ENCODE measurements around the gene TMEM72. TPM values are rescaled to one million over a fixed set of nuclear protein-coding genes. Genes with fewer than 3 reads are reported as not detected.

TMEM72 gene
- total and polyA plus RNA-seq, 2 of the 13 experiments (the other 11 are each of a cell fraction or from before 2014, with no cell fraction given), result 0.04 TPM; not detected in 1

GRCh38 chr10:44922796-44923545 is 11.8 kb downstream of the TMEM72 start:
- ATAC-seq (no peak), DNase-seq (ENCODE audit: low spot score) (no peak), FAIRE-seq (no peak)
- Histone ChIP-seq H3K9ac (ENCODE audit: insufficient read depth, low read depth, low read length) (no peak overlapping the region), H3K9me3 (ENCODE audit: low read length) (no peaks in the 10 kb centered on the region; the same call in 1 of the 2 replicates), H3K27me3 (ENCODE audit: control insufficient read depth in 1 of 2, insufficient read depth in 2 of 2, low read length in 2 of 2) (peaks cover 3 to 5% of the 10 kb centered on the region in 2 experiments; a peak in 2 of 5 replicates), H3K4me2 (ENCODE audit: low read depth, low read length) (no peak overlapping the region), H3K4me3 (replicated peaks in 1 of 3; ENCODE audit: insufficient read depth in 1 of 3, low read depth in 2 of 3, low read length in 3 of 3) (no peak overlapping the region), H3K79me2 (ENCODE audit: insufficient read depth, low read length) (no peaks in the 10 kb centered on the region), H3K4me1 (ENCODE audit: insufficient read depth, low read length) (peaks cover 36% of the 10 kb centered on the region), H3K27ac (ENCODE audit: extremely low read length, insufficient read depth, low read length) (no peak overlapping the region), H2AFZ (ENCODE audit: low read length) (no peak overlapping the region), H3K36me3 (replicated peaks in 1 of 2; ENCODE audit: control insufficient read depth in 1 of 2, insufficient read depth in 2 of 2, low read length in 2 of 2) (no peaks in the 10 kb centered on the region), H4K20me1 (ENCODE audit: insufficient read depth, low read length) (no peaks in the 10 kb centered on the region)
- WGBS (ENCODE audit: low lambda C conversion rate), result 37% methylated on average over 7 of the region's 7 CpGs
- in situ Hi-C loops (cut with HindIII; ENCODE audit: extremely low pct_ligation_motif_present, low pct_unique_long_range_greater_than_20kb) (no loop called here), intact Hi-C loops (cut with micrococcal nuclease; ENCODE audit: unreplicated experiment) (no loop called here)
- POLR2A ChIA-PET, result no interaction called here
- no TSS peak for BruUV-seq (replicated peaks)
- CTCF ChIA-PET (ENCODE audit: low intra/inter-chr PET ratio, low total read pairs), result no interaction called here
- TF ChIP-seq TAF1 (CRISPR knock-in tag; IDR thresholded peaks at IDR 0.05) (no peak), PHB2 (IDR thresholded peaks at IDR 0.05; ENCODE audit: partially characterized antibody) (no peak), ZNF496 (CRISPR knock-in tag; IDR thresholded peaks at IDR 0.05; ENCODE audit: insufficient replicate concordance) (no peak), CEBPG (CRISPR knock-in tag; IDR thresholded peaks at IDR 0.05) (no peak), ZNF18 (CRISPR knock-in tag; IDR thresholded peaks at IDR 0.05; ENCODE audit: insufficient replicate concordance) (no peak), CHD4 (IDR thresholded peaks at IDR 0.05; ENCODE audit: borderline replicate concordance, low read length) (no peak), ZNF33B (CRISPR knock-in tag; IDR thresholded peaks at IDR 0.05) (no peak), POLR2AphosphoS2 (IDR thresholded peaks at IDR 0.05; ENCODE audit: low read depth, low read length) (no peak), SP2 (CRISPR knock-in tag; IDR thresholded peaks at IDR 0.05) (no peak), SMYD3 (CRISPR knock-in tag; IDR thresholded peaks at IDR 0.05) (no peak), ZNF720 (CRISPR knock-in tag; IDR thresholded peaks at IDR 0.05) (no peak), HES4 (CRISPR knock-in tag; IDR thresholded peaks at IDR 0.05; ENCODE audit: borderline replicate concordance) (no peak)
- TF ChIP-seq, protein P1, sequence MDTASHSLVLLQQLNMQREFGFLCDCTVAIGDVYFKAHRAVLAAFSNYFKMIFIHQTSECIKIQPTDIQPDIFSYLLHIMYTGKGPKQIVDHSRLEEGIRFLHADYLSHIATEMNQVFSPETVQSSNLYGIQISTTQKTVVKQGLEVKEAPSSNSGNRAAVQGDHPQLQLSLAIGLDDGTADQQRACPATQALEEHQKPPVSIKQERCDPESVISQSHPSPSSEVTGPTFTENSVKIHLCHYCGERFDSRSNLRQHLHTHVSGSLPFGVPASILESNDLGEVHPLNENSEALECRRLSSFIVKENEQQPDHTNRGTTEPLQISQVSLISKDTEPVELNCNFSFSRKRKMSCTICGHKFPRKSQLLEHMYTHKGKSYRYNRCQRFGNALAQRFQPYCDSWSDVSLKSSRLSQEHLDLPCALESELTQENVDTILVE (CRISPR knock-in tag; IDR thresholded peaks at IDR 0.05), result no peak
- TF ChIP-seq, protein P2, sequence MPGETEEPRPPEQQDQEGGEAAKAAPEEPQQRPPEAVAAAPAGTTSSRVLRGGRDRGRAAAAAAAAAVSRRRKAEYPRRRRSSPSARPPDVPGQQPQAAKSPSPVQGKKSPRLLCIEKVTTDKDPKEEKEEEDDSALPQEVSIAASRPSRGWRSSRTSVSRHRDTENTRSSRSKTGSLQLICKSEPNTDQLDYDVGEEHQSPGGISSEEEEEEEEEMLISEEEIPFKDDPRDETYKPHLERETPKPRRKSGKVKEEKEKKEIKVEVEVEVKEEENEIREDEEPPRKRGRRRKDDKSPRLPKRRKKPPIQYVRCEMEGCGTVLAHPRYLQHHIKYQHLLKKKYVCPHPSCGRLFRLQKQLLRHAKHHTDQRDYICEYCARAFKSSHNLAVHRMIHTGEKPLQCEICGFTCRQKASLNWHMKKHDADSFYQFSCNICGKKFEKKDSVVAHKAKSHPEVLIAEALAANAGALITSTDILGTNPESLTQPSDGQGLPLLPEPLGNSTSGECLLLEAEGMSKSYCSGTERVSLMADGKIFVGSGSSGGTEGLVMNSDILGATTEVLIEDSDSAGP (CRISPR knock-in tag; IDR thresholded peaks at IDR 0.05; ENCODE audit: borderline replicate concordance), result no peak
- TF ChIP-seq, protein P3, sequence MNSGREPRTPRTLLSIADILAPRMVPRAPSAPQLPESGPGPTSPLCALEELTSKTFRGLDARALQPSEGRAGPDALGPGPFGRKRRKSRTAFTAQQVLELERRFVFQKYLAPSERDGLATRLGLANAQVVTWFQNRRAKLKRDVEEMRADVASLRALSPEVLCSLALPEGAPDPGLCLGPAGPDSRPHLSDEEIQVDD (CRISPR knock-in tag; IDR thresholded peaks at IDR 0.05; ENCODE audit: borderline replicate concordance), result no peak
- TF ChIP-seq, protein P4, sequence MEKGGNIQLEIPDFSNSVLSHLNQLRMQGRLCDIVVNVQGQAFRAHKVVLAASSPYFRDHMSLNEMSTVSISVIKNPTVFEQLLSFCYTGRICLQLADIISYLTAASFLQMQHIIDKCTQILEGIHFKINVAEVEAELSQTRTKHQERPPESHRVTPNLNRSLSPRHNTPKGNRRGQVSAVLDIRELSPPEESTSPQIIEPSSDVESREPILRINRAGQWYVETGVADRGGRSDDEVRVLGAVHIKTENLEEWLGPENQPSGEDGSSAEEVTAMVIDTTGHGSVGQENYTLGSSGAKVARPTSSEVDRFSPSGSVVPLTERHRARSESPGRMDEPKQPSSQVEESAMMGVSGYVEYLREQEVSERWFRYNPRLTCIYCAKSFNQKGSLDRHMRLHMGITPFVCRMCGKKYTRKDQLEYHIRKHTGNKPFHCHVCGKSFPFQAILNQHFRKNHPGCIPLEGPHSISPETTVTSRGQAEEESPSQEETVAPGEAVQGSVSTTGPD (CRISPR knock-in tag; IDR thresholded peaks at IDR 0.05), result no peak
